HG02973 (cell line): ENCODE measurements around the gene ZFP69.

Source experiments
- ATAC-seq: cut with Tn5 transposase; IDR thresholded peaks from one replicate; pipeline ENCODE4 v1.9.1; 2021; ENCODE audit warnings: moderate library complexity; ENCODE audit not compliant: unreplicated experiment

Gene ZFP69

GRCh38 chr1:40508375-40509341 lies 31.6 kb downstream of the ZFP69 start, which contains the start of gene EXO5:
Gene EXO5, plus strand, starts transcription at chr1:40508767. Its CDS starts 5,778 bp downstream, at chr1:40514545.
- peak; percentile 82 for ATAC-seq

- no peak for ATAC-seq
Measured at GRCh38 chr1:40519517-40519916, 42.4 kb downstream of the ZFP69 start.

DNA sequence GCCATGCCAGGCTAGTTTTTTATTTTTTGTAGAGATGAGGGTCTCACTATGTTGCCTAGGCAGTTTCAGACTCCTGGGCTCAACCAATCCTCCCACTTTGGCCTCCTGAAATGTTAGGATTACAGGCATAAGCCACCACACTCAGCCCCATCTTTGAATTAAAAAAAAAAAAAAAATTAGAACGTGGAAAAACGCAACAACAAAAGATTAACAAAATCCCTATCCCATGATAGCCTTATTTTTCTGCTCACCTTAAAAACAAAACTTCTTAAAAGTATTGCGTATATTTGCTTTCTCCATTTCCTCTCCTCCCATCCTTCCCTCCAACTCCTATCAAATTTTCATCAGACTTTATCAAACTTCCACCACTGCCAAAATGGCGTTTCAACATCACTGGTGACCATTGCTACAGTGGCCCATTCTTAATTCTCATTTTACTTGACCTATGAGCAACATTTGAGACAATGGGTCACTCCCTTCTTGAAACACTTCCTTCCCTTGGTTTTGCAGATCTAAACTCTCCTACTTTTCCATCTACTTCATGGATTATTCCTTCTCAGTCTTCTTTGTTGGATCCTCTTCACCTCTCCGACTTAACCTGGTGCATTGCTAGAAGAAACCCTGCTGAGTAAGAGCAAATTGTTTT lies 53.8 kb downstream of the ZFP69 start:
- no peak for ATAC-seq

GRCh38 chr1:40531381-40532061 lies 54.4 kb downstream of the ZFP69 start, which contains the start of gene ZNF684:
Gene ZNF684, plus strand, starts transcription at chr1:40531637. Its CDS starts 1,530 bp downstream, at chr1:40533167.
- ATAC-seq = peak; percentile 89

DNA sequence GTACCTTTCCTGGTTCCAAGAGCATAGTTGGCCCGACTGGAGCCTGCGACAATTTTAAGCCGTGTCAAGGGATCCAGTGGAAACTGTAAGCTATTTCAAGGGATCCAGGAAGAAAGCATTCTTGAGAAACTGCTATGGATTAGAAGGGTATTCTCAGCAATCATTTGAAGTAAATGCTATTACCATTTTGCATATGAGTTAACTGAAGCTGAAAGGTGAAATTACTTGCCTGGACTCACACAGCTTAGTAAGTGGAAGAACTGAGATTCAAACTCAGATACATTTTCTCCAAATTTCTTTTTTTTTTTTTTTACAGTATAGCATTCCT lies 54.9 kb downstream of the ZFP69 start:
- no peak for ATAC-seq

DNA sequence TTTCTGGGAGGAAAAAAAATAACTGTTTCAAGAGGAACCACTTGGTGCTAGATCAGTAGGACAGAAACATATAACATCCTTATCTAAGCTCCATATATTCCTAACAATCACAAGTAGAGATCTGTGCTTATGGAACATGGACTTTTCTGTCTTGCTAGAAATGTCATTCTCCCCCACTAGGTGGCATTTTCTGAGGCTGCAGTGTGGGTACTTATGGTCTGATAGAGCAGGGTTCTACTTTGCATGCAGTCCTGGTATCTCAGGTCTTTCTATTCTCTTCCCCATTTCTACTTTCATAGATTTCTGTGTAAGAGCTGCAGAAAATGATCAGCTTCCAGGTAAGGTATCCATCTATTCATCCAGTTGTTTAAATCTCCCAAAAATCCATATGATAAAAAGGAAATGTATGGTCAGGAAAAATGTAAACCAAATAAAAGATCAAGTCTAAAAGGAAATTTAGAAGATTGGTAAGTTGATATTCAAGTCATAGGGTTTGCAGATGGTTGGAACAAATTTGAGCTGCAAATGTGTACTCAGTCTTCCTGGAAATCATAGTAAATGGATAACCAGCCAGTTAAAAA lies 55.8 kb downstream of the ZFP69 start:
- no peak for ATAC-seq

DNA sequence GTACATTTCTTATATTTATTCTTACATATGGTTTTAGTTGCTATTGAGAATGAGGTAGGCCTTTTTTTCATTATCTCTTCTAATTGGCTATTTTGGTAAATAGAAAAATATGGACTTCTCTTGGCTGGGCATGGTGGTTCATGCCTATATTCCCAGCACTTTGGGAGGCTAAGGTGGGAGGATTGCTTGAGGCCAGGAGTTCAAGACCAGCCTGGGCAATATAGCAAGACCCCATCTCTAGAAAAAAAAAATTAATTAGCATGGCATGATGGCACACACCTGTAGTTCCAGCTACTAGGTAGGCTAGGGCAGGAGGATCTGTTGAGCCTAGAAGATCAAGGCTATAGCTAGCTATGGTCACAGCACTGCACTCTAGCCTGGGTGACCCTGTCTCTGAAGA lies 57.5 kb downstream of the ZFP69 start:
- ATAC-seq = no peak

DNA sequence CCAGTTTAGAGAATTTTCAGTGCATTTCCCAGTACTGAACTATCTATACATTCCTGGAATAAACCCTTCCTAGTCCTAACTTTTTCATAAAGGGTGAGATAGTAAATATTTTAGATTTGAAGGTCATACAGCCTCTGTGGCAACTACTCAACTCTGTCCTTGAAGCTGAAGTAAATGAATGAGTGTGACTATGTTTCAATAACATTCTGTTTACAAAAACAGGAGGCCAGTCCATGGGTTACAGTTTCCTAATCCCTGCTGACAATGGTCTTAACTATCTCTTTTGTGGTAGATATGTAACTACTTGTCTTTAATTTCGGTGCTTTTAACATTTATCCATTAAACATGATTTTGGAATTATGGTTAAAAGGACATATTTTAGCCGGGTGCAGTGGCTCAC lies 58.6 kb downstream of the ZFP69 start:
- ATAC-seq = no peak

DNA sequence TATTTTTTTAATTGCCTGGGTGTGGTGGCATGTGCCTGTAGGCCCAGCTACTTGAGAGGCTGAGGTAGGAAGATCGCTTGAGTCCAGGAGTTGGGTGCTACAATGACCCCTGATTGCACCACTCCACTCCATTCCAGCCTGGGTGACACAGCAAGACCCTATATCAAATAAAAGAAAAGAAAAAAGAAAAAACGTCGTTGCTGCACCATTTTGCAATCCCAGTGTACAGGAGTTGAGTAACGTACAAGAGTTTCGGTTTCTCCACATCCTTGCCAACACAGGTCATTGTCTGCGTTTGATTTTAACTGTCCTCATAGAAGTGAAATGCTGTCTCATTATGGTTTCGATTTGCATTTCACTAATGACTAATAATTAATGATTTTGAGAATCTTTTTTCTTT lies 62.2 kb downstream of the ZFP69 start:
- no peak for ATAC-seq
